OCI-LY3 (cell line): ENCODE data around the gene TRIM63.

Source experiments
- H2AFZ ChIP-seq: fragments of 200-600, 300-600 bp; shearing (Covaris generic); 2 replicates; pipeline ENCODE4 v1.6.0; 2014; ENCODE audit warnings: antibody characterized with exemption, low read depth, low read length
- H3K27ac ChIP-seq: fragments of 200-600, 300-600 bp; sonication (generic); 2 replicates; pipeline ENCODE4 v1.5.1; 2014; ENCODE audit warnings: mild to moderate bottlenecking, low read length, moderate library complexity, mixed read lengths
- H3K27me3 ChIP-seq: fragments of 200-600, 300-600 bp; sonication (generic); 2 replicates; pipeline ENCODE4 v1.6.1; 2014; ENCODE audit warnings: low read depth, low read length, mixed read lengths
- H3K36me3 ChIP-seq: fragments of 200-600, 300-600 bp; sonication (generic); replicated peaks from 2 replicates; pipeline ENCODE3; 2014; ENCODE audit warnings: low read depth, low read length, mixed read lengths
- H3K4me1 ChIP-seq: fragments of 300-600, 200-600 bp; sonication (generic); 2 replicates; pipeline ENCODE4 v1.6.1; 2014; ENCODE audit warnings: low read length, mixed read lengths
- H3K4me2 ChIP-seq: fragments of 200-600, 300-600 bp; sonication (generic); 2 replicates; pipeline ENCODE4 v1.6.1; 2014; ENCODE audit warnings: low read length, mixed read lengths
- H3K4me3 ChIP-seq: fragments of 300-600, 200-600 bp; sonication (generic); 2 replicates; pipeline ENCODE4 v1.5.1; 2014; ENCODE audit warnings: antibody characterized with exemption, mild to moderate bottlenecking, low read length, moderate library complexity
- H3K79me2 ChIP-seq: fragments of 300-600, 200-600 bp; shearing (Covaris generic); 2 replicates; pipeline ENCODE4 v1.6.1; 2014; ENCODE audit warnings: mild to moderate bottlenecking, low read length, mixed read lengths
- H3K9ac ChIP-seq: fragments of 300-600, 200-600 bp; shearing (Covaris generic); 2 replicates; pipeline ENCODE4 v1.6.0; 2014; ENCODE audit warnings: mild to moderate bottlenecking, low read length, moderate library complexity
- H3K9me3 ChIP-seq: fragments of 200-600, 300-600 bp; shearing (Covaris generic); 2 replicates; pipeline ENCODE4 v1.6.1; 2014; ENCODE audit warnings: low read length, mixed read lengths; ENCODE audit not compliant: insufficient read depth
- H4K20me1 ChIP-seq: fragments of 200-600, 300-600 bp; sonication (generic); 2 replicates; pipeline ENCODE4 v1.6.1; 2016; ENCODE audit warnings: low read length, mixed read lengths; ENCODE audit not compliant: insufficient read depth
- EZH2phosphoT487 ChIP-seq: fragments of 200-600 bp; shearing (Covaris generic); IDR thresholded peaks from 2 replicates; pipeline ENCODE4 v1.6.1; 2018; ENCODE audit warnings: antibody characterized with exemption, mixed run types, low read depth
- TF ChIP-seq, protein P1 (sequence below): fragments of 200-600, 300-600 bp; sonication (generic); IDR thresholded peaks from 2 replicates; pipeline ENCODE4 v1.5.1; 2014; ENCODE audit warnings: antibody characterized with exemption, low read length, low read depth

Gene TRIM63

DNA sequence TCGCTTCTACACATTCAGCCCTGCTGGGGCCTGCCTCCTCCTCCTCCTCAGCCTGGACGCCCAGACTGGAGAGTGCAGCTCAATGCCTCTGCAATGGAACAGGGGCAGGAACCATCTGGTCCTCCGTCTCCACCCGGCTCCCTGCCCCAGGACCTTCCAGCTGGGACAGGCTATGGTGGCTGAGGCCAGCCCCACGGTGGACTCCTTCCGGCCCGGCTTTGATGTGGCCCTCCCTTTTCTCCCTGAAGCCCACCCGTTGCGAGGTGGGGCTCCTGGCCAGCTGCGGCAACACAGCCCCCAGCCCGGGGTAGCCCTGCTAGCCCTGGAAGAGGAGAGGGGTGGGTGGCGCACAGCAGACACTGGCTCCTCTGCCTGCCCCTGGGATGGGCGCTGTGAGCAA lies 44.4 kb downstream of the TRIM63 start:
- H3K4me1 ChIP-seq: no peaks in the 10 kb centered on the region

DNA sequence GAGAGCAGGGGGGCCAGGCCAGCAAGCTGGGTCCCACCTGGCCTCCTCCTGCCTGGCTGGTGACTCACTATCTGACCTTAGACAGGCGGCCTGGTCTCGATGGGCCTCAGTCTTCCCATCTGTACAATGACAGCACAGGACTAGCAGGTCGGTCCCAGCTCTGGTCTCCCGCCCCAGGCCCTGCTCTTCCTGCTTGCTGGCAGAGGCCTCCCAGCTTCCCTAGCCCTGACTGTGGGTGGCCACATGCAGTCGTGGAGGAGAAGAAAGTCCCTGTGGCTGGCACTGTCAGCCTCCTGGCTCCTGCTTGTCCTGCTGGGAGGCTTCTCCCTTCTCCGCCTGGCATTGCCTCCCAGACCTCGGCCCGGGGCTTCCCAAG lies 45.0 kb downstream of the TRIM63 start:
- no peak for TF ChIP-seq EZH2phosphoT487
- TF ChIP-seq, protein P1, sequence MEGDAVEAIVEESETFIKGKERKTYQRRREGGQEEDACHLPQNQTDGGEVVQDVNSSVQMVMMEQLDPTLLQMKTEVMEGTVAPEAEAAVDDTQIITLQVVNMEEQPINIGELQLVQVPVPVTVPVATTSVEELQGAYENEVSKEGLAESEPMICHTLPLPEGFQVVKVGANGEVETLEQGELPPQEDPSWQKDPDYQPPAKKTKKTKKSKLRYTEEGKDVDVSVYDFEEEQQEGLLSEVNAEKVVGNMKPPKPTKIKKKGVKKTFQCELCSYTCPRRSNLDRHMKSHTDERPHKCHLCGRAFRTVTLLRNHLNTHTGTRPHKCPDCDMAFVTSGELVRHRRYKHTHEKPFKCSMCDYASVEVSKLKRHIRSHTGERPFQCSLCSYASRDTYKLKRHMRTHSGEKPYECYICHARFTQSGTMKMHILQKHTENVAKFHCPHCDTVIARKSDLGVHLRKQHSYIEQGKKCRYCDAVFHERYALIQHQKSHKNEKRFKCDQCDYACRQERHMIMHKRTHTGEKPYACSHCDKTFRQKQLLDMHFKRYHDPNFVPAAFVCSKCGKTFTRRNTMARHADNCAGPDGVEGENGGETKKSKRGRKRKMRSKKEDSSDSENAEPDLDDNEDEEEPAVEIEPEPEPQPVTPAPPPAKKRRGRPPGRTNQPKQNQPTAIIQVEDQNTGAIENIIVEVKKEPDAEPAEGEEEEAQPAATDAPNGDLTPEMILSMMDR: no peak

More for the DNA sequence above, 44.4 kb downstream of the TRIM63 start:
- Histone ChIP-seq H3K9me3 (no peaks in the 10 kb centered on the region), H4K20me1 (no peaks in the 10 kb centered on the region), H2AFZ (no peak overlapping the region), H3K9ac (no peak overlapping the region), H3K36me3 (no peaks in the 10 kb centered on the region), H3K4me2 (no peak overlapping the region), H3K79me2 (no peaks in the 10 kb centered on the region), H3K4me3 (no peak overlapping the region), H3K27ac (no peak overlapping the region), H3K27me3 (no peaks in the 10 kb centered on the region; the same call in 1 of the 2 replicates)
- TF ChIP-seq, protein P1: no peak
- no peak for TF ChIP-seq EZH2phosphoT487

DNA sequence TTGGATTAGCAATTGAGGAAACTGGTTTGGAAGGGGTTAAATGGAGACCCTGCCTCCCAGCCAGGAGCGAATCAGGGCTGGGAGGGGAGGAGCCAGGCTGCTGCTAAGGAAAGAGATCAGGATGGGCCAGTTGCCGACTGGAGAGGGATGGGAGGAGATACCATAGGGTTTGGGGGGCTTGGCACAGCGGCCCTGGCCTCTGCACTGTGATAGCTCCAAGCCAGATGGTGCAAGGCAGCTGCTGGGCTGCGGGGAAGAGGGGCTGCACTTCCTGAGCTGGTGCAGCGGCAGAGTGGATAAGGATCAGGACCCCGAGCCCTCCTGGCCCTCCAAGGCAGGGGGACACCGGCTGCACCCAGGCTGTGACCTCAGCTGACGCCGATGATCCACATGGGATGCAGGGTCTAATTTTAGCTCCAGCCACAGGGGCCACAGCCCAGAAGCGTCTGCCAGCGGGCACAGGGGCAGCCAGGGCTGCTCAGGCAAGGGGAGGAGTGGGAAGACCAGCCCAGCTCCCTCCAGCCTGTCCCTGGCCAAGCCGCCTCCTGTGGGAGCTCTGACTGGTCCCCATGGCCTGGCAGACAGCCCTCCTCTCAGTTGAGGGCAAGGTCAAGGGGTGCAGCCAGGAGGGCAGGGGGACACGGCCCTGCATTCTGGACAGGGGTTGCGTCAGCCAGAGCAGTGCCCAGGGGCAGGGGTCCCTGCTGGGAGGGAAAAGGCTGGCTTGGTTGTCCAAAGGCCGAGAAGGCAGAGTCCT lies 45.6 kb downstream of the TRIM63 start, which contains the start of gene EXTL1:
Gene EXTL1, plus strand, starts transcription at position 129 of the 757 bp plus-strand sequence. CDS start 872 bp downstream, outside the sequence.
- H3K27ac ChIP-seq: no peak within 1 kb of the TSS
- no peaks in the 10 kb centered on the region for H3K4me1 ChIP-seq
- no peak within 1 kb of the TSS for H2AFZ ChIP-seq
- H3K4me2 ChIP-seq: no peak within 1 kb of the TSS
- H3K36me3 ChIP-seq: no peaks in the 10 kb centered on the region
- H3K4me3 ChIP-seq: no peak within 1 kb of the TSS
- H3K27me3 ChIP-seq: no peaks in the 10 kb centered on the region; the same call in 1 of the 2 replicates
- H3K9ac ChIP-seq: no peak within 1 kb of the TSS
- no peaks in the 10 kb centered on the region for H3K9me3 ChIP-seq
- TF ChIP-seq EZH2phosphoT487: no peak
- TF ChIP-seq, protein P1: no peak
- H4K20me1 ChIP-seq: no peaks in the 10 kb centered on the region
- H3K79me2 ChIP-seq: no peaks in the 10 kb centered on the region

More for the DNA sequence above, 45.0 kb downstream of the TRIM63 start:
- no peak overlapping the region for H2AFZ ChIP-seq
- H3K27me3 ChIP-seq: no peaks in the 10 kb centered on the region; the same call in 1 of the 2 replicates
- H4K20me1 ChIP-seq: no peaks in the 10 kb centered on the region
- H3K4me2 ChIP-seq: no peak overlapping the region
- H3K4me3 ChIP-seq: no peak overlapping the region
- H3K9me3 ChIP-seq: no peaks in the 10 kb centered on the region
- H3K9ac ChIP-seq: no peak overlapping the region
- no peaks in the 10 kb centered on the region for H3K4me1 ChIP-seq
- no peak overlapping the region for H3K27ac ChIP-seq
- no peaks in the 10 kb centered on the region for H3K36me3 ChIP-seq
- no peaks in the 10 kb centered on the region for H3K79me2 ChIP-seq

DNA sequence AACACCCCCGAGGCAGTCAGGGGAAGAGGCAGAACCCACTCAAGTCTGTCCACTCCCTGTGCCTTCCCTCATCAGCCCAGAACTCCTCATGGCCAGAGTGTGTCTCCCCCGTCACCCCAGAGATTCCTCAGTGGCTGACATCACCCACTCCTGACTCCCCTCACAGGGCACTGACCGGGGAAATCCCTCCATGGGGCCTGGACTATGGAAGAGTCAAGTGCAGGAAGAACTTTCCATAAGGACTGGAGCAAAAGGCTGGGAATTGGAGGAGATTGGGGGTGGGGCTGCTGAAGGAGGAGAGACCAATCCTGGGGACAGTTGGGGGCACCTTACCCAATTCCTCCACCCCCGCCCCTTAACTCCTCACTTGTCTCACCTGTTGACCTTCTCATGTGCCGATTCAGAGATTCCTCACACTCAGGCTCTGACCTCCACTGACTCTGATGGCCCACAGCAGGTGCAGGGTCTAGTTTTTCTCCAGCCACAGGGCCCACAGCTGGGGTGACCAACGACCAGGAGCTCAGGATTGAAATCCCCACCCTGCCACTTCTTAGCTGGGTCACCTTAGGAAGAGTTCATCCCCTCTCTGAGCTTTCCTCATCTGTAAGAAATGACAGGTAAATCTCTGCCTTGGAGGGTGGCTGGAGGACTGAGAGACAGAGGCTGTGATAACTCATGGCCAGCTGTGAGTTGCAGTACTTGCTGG lies 46.3 kb downstream of the TRIM63 start:
- Histone ChIP-seq H3K9ac (no peak overlapping the region), H3K27me3 (no peaks in the 10 kb centered on the region; the same call in 1 of the 2 replicates)

More for the DNA sequence above, 46.3 kb downstream of the TRIM63 start:
- H4K20me1 ChIP-seq: no peaks in the 10 kb centered on the region
- H3K79me2 ChIP-seq: no peaks in the 10 kb centered on the region
- H3K4me3 ChIP-seq: no peak overlapping the region
- H3K4me1 ChIP-seq: no peaks in the 10 kb centered on the region
- H3K36me3 ChIP-seq: no peaks in the 10 kb centered on the region
- no peaks in the 10 kb centered on the region for H3K9me3 ChIP-seq
- H2AFZ ChIP-seq: no peak overlapping the region
- TF ChIP-seq, protein P1: no peak
- TF ChIP-seq EZH2phosphoT487: no peak
- H3K4me2 ChIP-seq: no peak overlapping the region
- no peak overlapping the region for H3K27ac ChIP-seq
